HG02678 (cell line): Measurements from ENCODE around the gene PITX3.

ENCODE experiments used
- ATAC-seq: cut with Tn5 transposase; IDR thresholded peaks from one replicate; pipeline ENCODE4 v1.9.1; 2021; ENCODE audit warnings: mild to moderate bottlenecking, moderate library complexity; ENCODE audit not compliant: unreplicated experiment

PITX3 gene

DNA sequence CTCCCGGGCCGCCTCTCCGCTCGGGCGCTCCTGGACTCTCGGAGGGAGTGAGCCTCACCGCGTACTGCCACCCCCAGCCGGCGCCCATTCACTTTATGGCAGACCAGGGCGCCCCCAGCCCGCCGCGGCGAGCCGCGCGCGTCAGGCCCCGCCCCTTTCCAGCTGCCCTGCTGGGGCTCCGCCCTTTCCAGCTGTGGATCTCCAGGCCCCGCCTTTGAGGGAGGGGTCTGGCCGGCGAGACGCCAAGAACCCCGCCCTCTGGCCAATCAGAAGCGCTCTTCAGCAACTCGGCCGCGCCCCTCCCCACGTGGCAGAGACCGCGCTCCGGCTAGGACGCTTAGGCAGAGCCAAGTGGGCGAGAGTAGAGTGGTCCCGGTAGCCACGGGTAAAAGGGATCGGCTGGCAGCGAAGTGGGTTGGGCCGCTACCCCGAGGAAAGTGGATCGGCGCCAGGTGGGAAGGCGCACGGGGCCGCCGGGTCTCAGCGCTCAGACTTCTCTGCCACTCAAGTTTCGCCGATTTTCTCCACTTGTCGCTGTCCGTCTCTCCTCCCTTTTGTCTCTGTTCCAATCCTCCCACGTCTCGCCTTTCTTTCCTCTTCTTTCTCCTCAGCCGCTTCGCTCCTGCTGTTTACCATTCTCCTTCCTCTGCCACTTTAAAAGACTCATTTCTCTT is at the start of gene PITX3:
PITX3 (minus strand) TSS at position 69 of the 674 bp plus-strand sequence. CDS start 9,432 bp downstream, outside the sequence.
- peak; percentile 46 for ATAC-seq

GRCh38 chr10:102289840-102290239 is 48.5 kb upstream of the PITX3 start:
- ATAC-seq, result no peak

DNA sequence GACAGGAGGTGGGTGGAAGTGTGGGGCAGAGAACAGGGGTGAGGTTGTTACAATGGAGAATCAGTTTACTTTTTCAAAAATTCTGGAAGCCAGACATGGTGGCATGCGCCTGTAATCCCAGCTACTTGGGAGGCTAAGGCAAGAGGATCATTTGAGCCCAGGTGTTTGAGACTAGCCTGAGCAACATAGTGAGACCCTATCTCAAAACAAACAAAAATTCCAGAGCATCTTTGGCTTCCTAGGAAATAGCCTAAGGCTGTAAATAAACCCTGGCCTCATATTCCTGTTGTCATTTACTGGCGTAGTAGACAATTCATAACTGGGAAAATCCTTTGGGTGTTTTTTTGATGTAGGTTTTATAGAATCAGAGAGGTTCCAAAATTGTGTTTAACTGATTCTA is 48.0 kb upstream of the PITX3 start:
- no peak for ATAC-seq

DNA sequence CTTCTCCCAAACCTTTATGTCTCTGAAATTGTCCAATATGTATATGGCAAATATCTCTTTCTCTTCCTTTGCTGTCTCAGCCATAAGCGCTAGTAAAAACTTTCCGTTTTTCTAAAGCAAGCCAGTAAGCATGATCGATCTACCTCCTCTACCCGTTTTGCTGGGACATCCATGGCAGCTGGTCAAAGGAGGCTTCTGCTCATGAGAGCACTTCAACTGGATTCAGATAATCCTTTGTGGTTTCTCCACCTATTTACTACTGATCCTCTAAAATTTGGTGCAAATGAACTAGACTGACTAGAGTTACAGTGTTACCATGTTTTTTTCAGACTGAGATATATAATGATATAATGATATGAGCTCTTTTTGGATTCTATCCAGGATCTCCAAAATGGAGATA is 46.7 kb upstream of the PITX3 start:
- no peak for ATAC-seq

DNA sequence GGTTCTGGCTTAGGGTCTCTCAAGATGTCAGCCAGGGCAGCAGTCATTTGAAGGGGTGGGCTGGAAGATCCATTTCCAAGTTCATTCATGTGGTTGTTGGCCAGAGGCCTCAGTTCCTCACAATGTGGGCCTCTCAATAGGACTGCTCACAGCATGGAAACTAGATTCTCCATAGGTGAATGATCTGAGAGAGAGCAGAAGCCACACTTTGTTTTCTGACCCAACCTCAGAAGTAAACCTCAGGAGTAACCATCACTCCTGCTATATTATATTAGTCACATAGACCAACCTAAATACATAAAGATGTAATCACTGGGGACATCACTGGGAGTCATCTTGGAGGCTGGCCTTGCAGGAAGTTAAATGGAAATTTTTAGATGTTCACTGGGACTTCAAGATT is 46.2 kb upstream of the PITX3 start:
- no peak for ATAC-seq

- ATAC-seq, result no peak
Observed at GRCh38 chr10:102286216-102286615, 44.9 kb upstream of the PITX3 start.

GRCh38 chr10:102285133-102285532 is 43.8 kb upstream of the PITX3 start:
- ATAC-seq, result no peak

- ATAC-seq, result no peak
Observed at GRCh38 chr10:102284531-102284930, 43.2 kb upstream of the PITX3 start.

DNA sequence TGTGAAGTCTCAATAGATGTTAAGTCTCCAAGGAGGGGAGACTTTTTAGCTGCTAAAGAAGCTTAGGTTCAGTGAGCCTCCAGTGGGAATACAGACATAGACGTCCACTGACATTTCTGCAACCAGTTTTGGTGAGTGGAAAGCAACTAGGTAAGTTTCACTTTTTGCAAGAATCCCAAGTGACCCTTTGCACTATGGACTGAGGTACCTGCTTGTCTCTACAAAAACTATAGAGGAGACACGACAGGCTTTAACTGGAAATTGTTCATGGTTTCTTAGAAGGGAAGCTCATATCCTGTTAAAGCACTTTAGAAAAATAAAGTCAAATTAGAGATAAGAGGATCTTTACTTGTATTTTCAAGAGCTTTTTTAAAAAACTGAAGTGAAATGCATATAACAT is 42.6 kb upstream of the PITX3 start:
- ATAC-seq, result no peak

DNA sequence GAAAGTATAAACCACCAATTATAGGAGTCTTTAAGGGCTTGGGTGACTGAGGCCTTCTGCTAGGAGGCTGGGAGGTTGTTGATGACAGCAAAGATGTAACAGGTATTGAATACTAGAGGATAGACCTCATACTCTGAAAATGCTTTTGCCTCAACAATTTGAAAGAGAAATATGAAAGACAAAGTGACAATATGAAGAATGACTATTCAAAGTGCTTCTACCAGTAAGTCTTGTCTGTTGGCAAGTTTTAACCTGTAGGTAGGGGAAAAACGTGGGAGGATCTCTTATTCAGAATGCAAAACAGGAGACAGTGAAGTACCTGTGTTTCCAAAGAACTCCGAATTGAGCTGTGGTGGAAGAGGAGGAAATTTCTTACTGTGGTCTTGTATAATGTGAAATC is 42.2 kb upstream of the PITX3 start:
- no peak for ATAC-seq

DNA sequence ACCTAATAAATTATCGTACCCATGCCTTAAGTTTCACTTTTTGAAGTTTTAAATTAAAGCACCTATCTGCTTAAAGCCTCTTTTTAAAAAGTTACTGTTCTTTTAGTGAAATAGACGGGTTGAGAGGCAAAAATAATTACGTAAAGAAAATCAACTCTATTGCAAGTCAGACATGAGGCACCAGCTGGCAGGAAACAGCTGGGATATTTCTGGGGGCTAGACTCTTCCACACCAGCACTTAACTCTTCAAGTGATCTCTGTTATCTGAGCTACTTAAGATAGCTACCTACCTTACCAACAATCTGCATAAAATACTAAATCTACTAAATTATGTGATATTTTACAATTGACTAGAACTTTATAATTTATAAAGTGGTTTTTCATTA is 39.8 kb upstream of the PITX3 start:
- no peak for ATAC-seq

DNA sequence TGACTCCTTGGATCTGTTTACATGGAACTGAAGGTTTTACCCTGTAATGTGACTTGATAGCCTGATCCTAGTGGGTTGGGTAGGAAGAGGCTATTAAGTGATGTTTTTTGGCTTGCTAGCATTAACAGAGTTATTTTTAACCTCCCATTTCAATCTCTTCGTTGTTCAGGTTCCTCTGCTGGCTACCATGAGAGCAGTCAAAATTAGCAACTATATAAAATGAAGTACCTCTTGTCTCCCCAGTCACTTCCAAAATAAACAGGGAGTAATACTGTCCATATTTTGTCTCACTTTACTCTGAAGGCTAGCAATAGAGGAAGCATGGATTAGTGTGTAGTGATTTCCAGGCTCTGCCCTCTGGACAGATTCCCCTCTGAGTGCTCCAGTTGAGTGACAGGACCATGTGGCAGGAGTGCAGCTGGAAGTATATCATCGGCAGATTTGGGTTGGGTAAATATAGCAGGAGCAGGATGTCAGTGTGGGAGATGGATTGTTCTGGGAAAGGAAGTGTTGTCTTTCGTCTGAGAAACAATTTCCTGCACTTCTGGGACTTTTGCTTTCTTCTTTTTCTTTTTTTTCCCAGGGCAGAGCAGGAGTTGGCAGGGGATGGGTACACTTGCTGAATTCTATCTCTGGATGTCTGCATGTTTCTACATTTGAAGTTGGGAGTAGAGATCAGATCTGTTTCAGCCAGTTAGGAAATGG is 39.2 kb upstream of the PITX3 start:
- ATAC-seq, result no peak

- ATAC-seq, result no peak
Observed at GRCh38 chr10:102279104-102279503, 37.8 kb upstream of the PITX3 start.

GRCh38 chr10:102275343-102275742 is 34.0 kb upstream of the PITX3 start:
- no peak for ATAC-seq

DNA sequence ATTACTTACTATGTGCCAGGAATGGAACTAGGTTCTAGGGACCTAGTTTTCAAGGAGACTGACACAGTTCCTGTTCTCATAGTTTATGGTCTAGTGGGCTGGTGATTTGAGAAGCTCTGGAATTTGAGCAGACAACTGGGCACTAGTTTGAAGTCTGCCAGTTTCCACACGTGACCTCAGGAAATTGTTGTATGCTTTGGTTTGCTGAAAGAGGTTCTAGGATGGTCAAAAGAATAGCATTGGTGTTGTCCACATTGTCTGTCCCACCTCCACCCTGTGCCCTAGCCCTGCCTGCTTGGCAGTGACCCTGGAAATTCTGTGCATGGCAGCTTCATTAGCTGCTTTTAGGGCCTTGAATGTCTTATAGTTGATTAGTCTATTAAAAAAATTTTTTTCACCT is 32.8 kb upstream of the PITX3 start:
- no peak for ATAC-seq

DNA sequence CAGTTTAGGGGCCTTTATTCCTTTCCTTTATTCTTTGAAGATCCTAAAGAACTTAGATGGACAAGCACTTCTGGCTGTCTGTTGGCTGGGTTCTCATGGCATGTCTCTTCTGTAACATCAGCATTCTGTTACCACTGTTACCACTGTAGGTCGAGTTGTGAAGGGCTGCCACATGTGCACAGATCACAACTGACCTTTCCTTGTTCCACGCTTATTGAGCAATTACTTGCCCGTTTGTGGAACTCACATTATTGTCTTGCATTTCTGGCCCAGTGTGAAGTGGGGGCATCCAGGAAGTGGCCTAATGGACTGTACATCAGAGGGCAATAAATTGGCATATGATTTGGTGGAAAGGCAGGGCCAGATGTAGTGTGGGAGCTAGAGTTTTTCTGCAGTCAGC is 27.7 kb upstream of the PITX3 start:
- no peak for ATAC-seq

DNA sequence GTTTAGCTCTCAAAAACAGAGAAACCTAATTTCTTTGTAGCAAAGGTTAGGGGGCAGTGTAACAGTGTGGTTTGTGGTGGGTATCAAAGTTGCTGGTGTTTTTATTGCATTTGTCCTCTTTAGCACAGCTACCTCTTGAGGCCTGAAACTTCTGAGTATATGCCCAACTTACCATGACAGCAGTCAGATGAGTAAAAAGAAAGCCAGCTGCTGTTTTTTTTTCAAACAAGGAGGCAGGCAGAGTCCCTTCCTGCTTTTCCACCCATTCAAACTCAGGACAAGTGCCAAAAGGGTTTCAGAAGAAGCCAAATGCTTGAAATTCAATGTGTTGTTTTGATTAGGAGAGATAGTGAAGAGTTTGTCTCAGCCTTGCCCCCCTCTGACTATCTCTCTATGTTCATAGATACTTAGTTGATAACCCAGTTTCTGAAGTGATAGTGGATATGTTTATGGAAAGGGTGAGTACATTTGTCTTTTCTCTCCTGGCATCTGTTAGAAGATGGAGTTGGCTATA is 27.1 kb upstream of the PITX3 start:
- no peak for ATAC-seq

DNA sequence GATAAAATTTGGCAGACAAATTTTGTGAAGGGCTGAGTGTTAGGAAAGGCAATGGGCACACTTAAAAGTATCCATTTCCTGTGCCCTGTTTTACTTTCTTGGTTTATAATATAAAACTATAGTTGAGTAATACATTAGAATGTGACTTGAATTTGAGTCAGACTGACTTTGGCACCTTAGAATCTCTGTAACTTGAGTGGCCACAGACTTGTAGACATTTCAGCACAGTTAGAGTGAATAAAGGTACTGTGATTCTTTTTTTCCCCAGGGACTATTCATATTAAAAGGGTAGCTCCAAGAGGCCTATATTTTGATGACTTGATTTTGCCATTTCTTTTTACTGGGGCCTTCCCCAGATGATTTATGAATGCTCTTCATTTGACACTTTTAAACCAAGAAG is 26.4 kb upstream of the PITX3 start:
- no peak for ATAC-seq

- no peak for ATAC-seq
Observed at GRCh38 chr10:102266670-102267069, 25.4 kb upstream of the PITX3 start.

GRCh38 chr10:102264371-102264770 is 23.1 kb upstream of the PITX3 start:
- no peak for ATAC-seq

DNA sequence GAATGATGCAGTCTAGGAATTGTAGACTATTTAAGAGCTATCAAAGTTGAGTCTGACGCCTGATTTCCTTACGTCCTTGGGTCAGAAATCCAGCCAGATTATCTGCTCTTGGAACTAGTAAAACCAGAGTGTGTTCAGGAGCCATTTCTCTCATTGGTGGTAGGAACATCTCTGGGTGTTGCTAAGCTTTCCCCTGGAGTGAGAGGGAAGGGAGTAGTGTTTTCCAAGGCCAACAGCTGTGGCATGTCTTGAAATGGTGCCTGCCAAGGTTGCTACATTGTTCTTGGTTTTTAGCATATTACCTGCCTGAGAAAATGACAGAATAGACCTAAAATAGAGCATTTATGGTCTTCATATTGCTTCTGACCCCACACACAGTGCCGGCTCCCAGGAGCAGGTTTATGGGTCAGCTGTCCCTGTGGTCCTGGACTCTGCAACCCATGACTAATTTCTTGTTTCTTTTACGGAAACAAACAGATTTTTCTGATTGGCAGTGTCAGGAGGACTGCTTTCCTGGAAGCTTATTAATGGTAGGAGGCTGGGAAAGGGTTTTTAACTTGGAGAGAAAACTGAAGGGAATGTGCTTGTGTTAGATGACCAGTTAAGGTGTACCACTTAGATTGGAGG is 21.5 kb upstream of the PITX3 start:
- ATAC-seq, result no peak

- ATAC-seq, result no peak
Observed at GRCh38 chr10:102261842-102262241, 20.5 kb upstream of the PITX3 start.
